ENCODE results near the gene POSTN. TPM values are rescaled to one million over a fixed set of nuclear protein-coding genes. Genes with fewer than 3 reads are reported as not detected.

The POSTN gene
- total RNA-seq, 1 donor from 2014 or later = 60.9 TPM

- TF ChIP-seq POLR2AphosphoS5 (IDR thresholded peaks at IDR 0.05; ENCODE audit: insufficient read depth in 1 of 2, low read depth in 1 of 2) (no peak), CTCF (IDR thresholded peaks at IDR 0.05) (no peak), POLR2A (IDR thresholded peaks at IDR 0.05) (no peak)
- no peaks in the 10 kb centered on the region for H3K36me3 ChIP-seq
- no peaks in the 10 kb centered on the region for H3K27me3 ChIP-seq
- H3K9me3 ChIP-seq = no peaks in the 10 kb centered on the region
- intact Hi-C loops (cut with DNase I) = no loop called here
- H3K4me1 ChIP-seq = no peaks in the 10 kb centered on the region
- DNase-seq (ENCODE audit: extremely low spot score in 2 of 2) = no peak
- H3K27ac ChIP-seq = no peak overlapping the region
- H3K4me3 ChIP-seq = no peak overlapping the region
Observed at GRCh38 chr13:37534181-37534580, 64.4 kb downstream of the POSTN start.

GRCh38 chr13:37531049-37531448, 67.5 kb downstream of the POSTN start:
- intact Hi-C loops (cut with DNase I) = no loop called here
- Histone ChIP-seq H3K9me3 (no peaks in the 10 kb centered on the region), H3K27me3 (no peaks in the 10 kb centered on the region), H3K36me3 (no peaks in the 10 kb centered on the region), H3K4me1 (no peaks in the 10 kb centered on the region), H3K27ac (no peak overlapping the region), H3K4me3 (no peak overlapping the region)
- DNase-seq (ENCODE audit: extremely low spot score in 2 of 2) = no peak
- TF ChIP-seq CTCF (IDR thresholded peaks at IDR 0.05) (no peak), POLR2AphosphoS5 (IDR thresholded peaks at IDR 0.05; ENCODE audit: insufficient read depth in 1 of 2, low read depth in 1 of 2) (no peak), POLR2A (IDR thresholded peaks at IDR 0.05) (no peak)

- Histone ChIP-seq H3K9me3 (no peaks in the 10 kb centered on the region), H3K27ac (no peak overlapping the region), H3K4me1 (no peaks in the 10 kb centered on the region), H3K4me3 (no peak overlapping the region), H3K27me3 (no peaks in the 10 kb centered on the region), H3K36me3 (no peaks in the 10 kb centered on the region)
- intact Hi-C loops (cut with DNase I) = no loop called here
- no peak for DNase-seq (ENCODE audit: extremely low spot score in 2 of 2)
- TF ChIP-seq CTCF (IDR thresholded peaks at IDR 0.05) = no peak
- TF ChIP-seq POLR2A (IDR thresholded peaks at IDR 0.05) = no peak
- TF ChIP-seq POLR2AphosphoS5 (IDR thresholded peaks at IDR 0.05; ENCODE audit: insufficient read depth in 1 of 2, low read depth in 1 of 2) = no peak
Observed at GRCh38 chr13:37529751-37530385, 68.7 kb downstream of the POSTN start.

GRCh38 chr13:37526710-37527473, 71.7 kb downstream of the POSTN start:
- no peak overlapping the region for H3K4me3 ChIP-seq
- H3K36me3 ChIP-seq = no peaks in the 10 kb centered on the region
- H3K27ac ChIP-seq = no peak overlapping the region
- no peaks in the 10 kb centered on the region for H3K9me3 ChIP-seq
- intact Hi-C loops (cut with DNase I) = no loop called here
- TF ChIP-seq CTCF (IDR thresholded peaks at IDR 0.05) (no peak), POLR2AphosphoS5 (IDR thresholded peaks at IDR 0.05; ENCODE audit: insufficient read depth in 1 of 2, low read depth in 1 of 2) (no peak), POLR2A (IDR thresholded peaks at IDR 0.05) (no peak)
- H3K27me3 ChIP-seq = no peaks in the 10 kb centered on the region
- H3K4me1 ChIP-seq = no peaks in the 10 kb centered on the region
- no peak for DNase-seq (ENCODE audit: extremely low spot score in 2 of 2)

- Histone ChIP-seq H3K36me3 (no peaks in the 10 kb centered on the region), H3K4me1 (no peaks in the 10 kb centered on the region), H3K27me3 (no peaks in the 10 kb centered on the region), H3K4me3 (no peak overlapping the region), H3K9me3 (no peaks in the 10 kb centered on the region), H3K27ac (no peak overlapping the region)
- intact Hi-C loops (cut with DNase I) = no loop called here
- no peak for DNase-seq (ENCODE audit: extremely low spot score in 2 of 2)
- TF ChIP-seq POLR2A (IDR thresholded peaks at IDR 0.05) (no peak), CTCF (IDR thresholded peaks at IDR 0.05) (no peak), POLR2AphosphoS5 (IDR thresholded peaks at IDR 0.05; ENCODE audit: insufficient read depth in 1 of 2, low read depth in 1 of 2) (no peak)
Observed at GRCh38 chr13:37515226-37515625, 83.3 kb downstream of the POSTN start.

Measured in vagina (tissue), 2 donors.